IPS DF 4.7 (cell line): ENCODE data around the gene PYDC1.
"Not testable (repeated sequence)": the region's sequence is repeated elsewhere in the genome, so short reads cannot be mapped to it uniquely, and the experiment has no call there.

ENCODE experiments used
- DNase-seq: peaks from one replicate; pipeline ENCODE4 v3.0.0-alpha.2; 2013; ENCODE audit warnings: low spot score; ENCODE audit errors: extremely low read depth

PYDC1 gene

GRCh38 chr16:31196324-31197088, 20.4 kb downstream of the PYDC1 start:
- DNase-seq: no peak

- DNase-seq: not testable (repeated sequence)
These were observed 21.1 kb downstream of the PYDC1 start for GRCh38 chr16:31195861-31196260.

GRCh38 chr16:31194898-31195297, 22.0 kb downstream of the PYDC1 start:
- DNase-seq: no peak

- DNase-seq: no peak
These were observed 23.1 kb downstream of the PYDC1 start for GRCh38 chr16:31193874-31194273.

GRCh38 chr16:31192856-31193642, 23.9 kb downstream of the PYDC1 start:
- DNase-seq: no peak

- no peak for DNase-seq
These were observed 25.1 kb downstream of the PYDC1 start for GRCh38 chr16:31191697-31192428.

- DNase-seq: no peak
These were observed 26.0 kb downstream of the PYDC1 start for GRCh38 chr16:31190818-31191444.

GRCh38 chr16:31190061-31190460, 26.9 kb downstream of the PYDC1 start:
- DNase-seq: no peak

- no peak for DNase-seq
These were observed 27.5 kb downstream of the PYDC1 start for GRCh38 chr16:31189412-31189778.

- no peak for DNase-seq
These were observed 28.2 kb downstream of the PYDC1 start for GRCh38 chr16:31188450-31189411.

- no peak for DNase-seq
These were observed 29.1 kb downstream of the PYDC1 start for GRCh38 chr16:31187808-31188189.

- no peak for DNase-seq
These were observed 29.8 kb downstream of the PYDC1 start for GRCh38 chr16:31186930-31187807.

- DNase-seq: no peak
These were observed 30.8 kb downstream of the PYDC1 start for GRCh38 chr16:31186176-31186575.

GRCh38 chr16:31185339-31185738, 31.6 kb downstream of the PYDC1 start:
- no peak for DNase-seq

GRCh38 chr16:31184888-31185287, 32.0 kb downstream of the PYDC1 start:
- DNase-seq: no peak

- DNase-seq: no peak
These were observed 33.2 kb downstream of the PYDC1 start for GRCh38 chr16:31183432-31184428.

GRCh38 chr16:31182391-31182790, 34.5 kb downstream of the PYDC1 start:
- no peak for DNase-seq

- no peak for DNase-seq
These were observed 35.7 kb downstream of the PYDC1 start for GRCh38 chr16:31181102-31181830.
